GM18505 (cell line): ENCODE data around the gene GNAT3.

ENCODE experiments used
- ATAC-seq: cut with Tn5 transposase; IDR thresholded peaks from one replicate; pipeline ENCODE4 v1.9.1; 2021; ENCODE audit not compliant: unreplicated experiment
- POLR2A ChIP-seq: IDR thresholded peaks from 4 replicates; pipeline ENCODE4 v1.6.1; 2011; ENCODE audit warnings: borderline replicate concordance; ENCODE audit not compliant: insufficient read depth, insufficient read length; ENCODE audit errors: extremely low read depth

Gene GNAT3

GRCh38 chr7:80440883-80441282 lies 71.0 kb downstream of the GNAT3 start:
- no peak for TF ChIP-seq POLR2A
- no peak for ATAC-seq

- no peak for ATAC-seq
Measured at GRCh38 chr7:80439894-80440821, 71.7 kb downstream of the GNAT3 start.

GRCh38 chr7:80435521-80435920 lies 76.3 kb downstream of the GNAT3 start:
- ATAC-seq, result no peak

More at GRCh38 chr7:80439894-80440821, 71.7 kb downstream of the GNAT3 start:
- TF ChIP-seq POLR2A, result no peak

GRCh38 chr7:80434047-80434446 lies 77.8 kb downstream of the GNAT3 start:
- TF ChIP-seq POLR2A, result no peak
- ATAC-seq, result no peak

More at GRCh38 chr7:80435521-80435920, 76.3 kb downstream of the GNAT3 start:
- TF ChIP-seq POLR2A, result no peak

GRCh38 chr7:80432166-80432565 lies 79.7 kb downstream of the GNAT3 start:
- no peak for TF ChIP-seq POLR2A
- no peak for ATAC-seq

DNA sequence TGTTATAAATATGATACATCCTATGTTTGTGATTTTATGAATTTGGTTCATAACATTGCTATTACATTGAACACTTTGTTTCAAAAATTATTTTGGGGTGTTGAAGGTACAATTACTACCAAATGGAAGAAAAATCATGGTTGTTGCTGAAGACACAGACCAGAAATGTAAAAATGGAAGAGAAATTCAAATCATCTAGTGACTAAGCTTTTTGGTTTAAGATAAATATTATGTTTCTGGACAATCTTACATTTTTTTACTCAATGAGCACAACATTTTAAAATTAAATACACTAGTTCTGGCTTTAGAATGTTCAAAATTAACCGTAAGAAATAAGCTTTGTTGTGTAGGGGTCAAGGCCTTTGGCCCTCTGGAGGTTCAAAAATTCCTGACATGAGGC lies 82.7 kb downstream of the GNAT3 start:
- TF ChIP-seq POLR2A, result no peak
- ATAC-seq, result no peak

- peak; percentile 64 for ATAC-seq
- no peak for TF ChIP-seq POLR2A
Measured at GRCh38 chr7:80428161-80429054, 83.5 kb downstream of the GNAT3 start.

- ATAC-seq, result no peak
- TF ChIP-seq POLR2A, result no peak
Measured at GRCh38 chr7:80427218-80427617, 84.6 kb downstream of the GNAT3 start.

DNA sequence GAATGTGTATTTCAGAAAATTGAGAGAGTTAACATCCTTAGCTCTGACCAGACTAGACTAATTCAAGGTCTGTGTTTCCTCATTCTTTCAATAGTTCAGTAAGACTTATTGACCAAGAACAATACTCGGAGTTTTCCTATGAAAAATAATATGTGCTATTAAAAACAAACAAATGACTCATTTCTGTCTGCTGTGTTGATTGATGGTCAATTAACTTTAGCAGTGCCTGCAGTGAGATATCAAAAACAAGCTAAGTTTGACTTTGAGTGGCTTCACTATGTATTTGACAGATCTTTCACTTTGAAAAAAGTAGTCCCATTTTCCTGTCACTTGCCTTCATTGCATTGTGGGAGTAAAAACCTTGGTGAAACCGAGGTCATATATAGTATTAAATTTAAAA lies 91.0 kb downstream of the GNAT3 start:
- no peak for ATAC-seq
- no peak for TF ChIP-seq POLR2A

GRCh38 chr7:80417211-80417793 lies 94.6 kb downstream of the GNAT3 start:
- ATAC-seq, result no peak
- no peak for TF ChIP-seq POLR2A

DNA sequence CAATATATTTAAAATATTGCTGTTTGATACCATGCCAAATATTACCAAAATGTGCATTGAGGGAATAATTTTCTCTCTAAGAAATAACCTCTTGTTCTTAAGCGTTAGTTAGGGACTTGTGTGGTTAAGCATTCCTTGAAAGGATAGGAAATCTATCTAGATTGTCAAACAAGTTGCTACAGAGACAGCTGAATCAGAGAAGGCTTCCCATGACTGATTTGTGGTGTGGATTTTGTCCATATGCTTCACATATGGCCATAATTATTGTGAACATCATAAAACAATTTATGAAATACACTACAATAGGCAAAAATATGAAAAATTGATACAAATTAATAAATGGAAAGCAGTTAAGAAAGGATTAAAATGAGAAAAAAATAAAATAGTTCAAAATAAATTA lies 96.3 kb downstream of the GNAT3 start:
- no peak for ATAC-seq
- no peak for TF ChIP-seq POLR2A

DNA sequence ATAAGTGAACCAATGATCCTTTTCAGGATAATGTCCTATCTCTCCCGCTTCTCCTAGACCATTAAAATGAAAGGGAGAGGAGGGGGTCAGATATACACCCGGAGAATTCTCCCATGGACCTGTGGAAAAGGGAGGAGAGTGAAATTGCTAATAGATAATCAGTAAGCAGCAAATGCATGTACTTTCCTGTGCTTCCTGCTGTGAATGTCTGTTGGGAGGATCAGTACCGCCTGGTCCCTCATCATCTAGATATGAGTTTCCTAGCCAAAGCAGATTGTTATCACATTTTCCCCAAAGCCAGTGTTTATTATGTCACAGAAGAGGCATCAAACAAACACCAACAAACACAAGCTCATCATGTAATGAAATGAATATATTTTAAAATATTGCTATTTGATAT lies 96.8 kb downstream of the GNAT3 start:
- ATAC-seq, result no peak
- TF ChIP-seq POLR2A, result no peak

GRCh38 chr7:80414331-80414730 lies 97.5 kb downstream of the GNAT3 start:
- ATAC-seq, result no peak
- no peak for TF ChIP-seq POLR2A
